HG03066 (cell line): ENCODE data around the gene GLDC.
A peak's percentile ranks its signal among the peaks of the same experiment; 100 is the strongest.
"Not testable (repeated sequence)": the region's sequence is repeated elsewhere in the genome, so short reads cannot be mapped to it uniquely, and the experiment has no call there.

ENCODE experiments used
- ATAC-seq: cut with Tn5 transposase; IDR thresholded peaks from one replicate; pipeline ENCODE4 v1.9.1; 2021; ENCODE audit warnings: low read depth; ENCODE audit not compliant: unreplicated experiment

GLDC gene

GRCh38 chr9:6645355-6646292 is at the start of gene GLDC:
GLDC (minus strand) TSS chr9:6645729; CDS start chr9:6645499, 230 bp downstream.
- ATAC-seq = peak; percentile 77

GRCh38 chr9:6692881-6693361 is 47.4 kb upstream of the GLDC start:
- no peak for ATAC-seq

GRCh38 chr9:6692433-6692832 is 46.9 kb upstream of the GLDC start:
- ATAC-seq = no peak

GRCh38 chr9:6690675-6691070 is 45.1 kb upstream of the GLDC start:
- not testable (repeated sequence) for ATAC-seq

GRCh38 chr9:6689893-6690674 is 44.6 kb upstream of the GLDC start:
- no peak for ATAC-seq

- no peak for ATAC-seq
These were observed 41.7 kb upstream of the GLDC start for GRCh38 chr9:6687180-6687579.

- ATAC-seq = no peak
These were observed 40.9 kb upstream of the GLDC start for GRCh38 chr9:6686396-6686795.

GRCh38 chr9:6681957-6682501 is 36.5 kb upstream of the GLDC start:
- no peak for ATAC-seq

GRCh38 chr9:6681147-6681956 is 35.8 kb upstream of the GLDC start:
- peak; percentile 64 for ATAC-seq

GRCh38 chr9:6680797-6681146 is 35.2 kb upstream of the GLDC start:
- peak; percentile 13 for ATAC-seq

- no peak for ATAC-seq
These were observed 32.3 kb upstream of the GLDC start for GRCh38 chr9:6677803-6678202.

GRCh38 chr9:6676254-6676921 is 30.9 kb upstream of the GLDC start:
- ATAC-seq = no peak

- no peak for ATAC-seq
These were observed 29.7 kb upstream of the GLDC start for GRCh38 chr9:6675268-6675667.

- ATAC-seq = no peak
These were observed 27.9 kb upstream of the GLDC start for GRCh38 chr9:6673326-6674025.

GRCh38 chr9:6672118-6672517 is 26.6 kb upstream of the GLDC start:
- ATAC-seq = no peak

- ATAC-seq = no peak
These were observed 25.9 kb upstream of the GLDC start for GRCh38 chr9:6671416-6671815.

- ATAC-seq = no peak
These were observed 24.4 kb upstream of the GLDC start for GRCh38 chr9:6669881-6670280.

GRCh38 chr9:6667633-6668280 is 22.2 kb upstream of the GLDC start:
- no peak for ATAC-seq

GRCh38 chr9:6667080-6667479 is 21.6 kb upstream of the GLDC start:
- ATAC-seq = no peak
